Stimulated activated CD8-positive, alpha-beta memory T cell treated with anti-CD3 and anti-CD28 coated beads, Interleukin-12 subunit alpha, Interleukin-12 subunit beta, amount 100 ng/mL, for 1 hour (primary cell): ENCODE data around the gene OR8U1.
"Not testable (repeated sequence)": the region's sequence is repeated elsewhere in the genome, so short reads cannot be mapped to it uniquely, and the experiment has no call there.

Experiments
- DNase-seq: peaks from one replicate; pipeline ENCODE4 v3.0.0-alpha.2; 2020; ENCODE audit warnings: low read depth

OR8U1 gene

DNA sequence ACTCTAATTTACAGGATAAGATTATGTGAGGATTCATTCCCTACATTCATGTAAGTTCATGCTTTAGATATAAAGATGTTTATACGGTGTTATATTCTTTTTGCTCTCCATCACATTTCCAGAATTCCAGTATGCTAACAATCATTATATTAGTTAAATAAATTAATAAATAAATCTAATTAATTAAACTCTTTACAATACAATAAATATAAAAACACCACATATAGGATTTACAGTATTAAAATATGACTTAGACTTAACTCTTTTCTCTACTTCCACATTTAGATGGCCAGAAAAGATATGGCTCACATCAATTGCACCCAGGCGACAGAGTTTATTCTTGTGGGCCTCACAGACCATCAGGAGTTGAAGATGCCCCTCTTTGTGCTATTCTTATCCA, at the start of gene OR8U1:
Gene OR8U1 (plus strand): TSS at position 301 of the 400 bp plus-strand sequence. CDS start 0 bp downstream, at position 301.
- no peak for DNase-seq

DNA sequence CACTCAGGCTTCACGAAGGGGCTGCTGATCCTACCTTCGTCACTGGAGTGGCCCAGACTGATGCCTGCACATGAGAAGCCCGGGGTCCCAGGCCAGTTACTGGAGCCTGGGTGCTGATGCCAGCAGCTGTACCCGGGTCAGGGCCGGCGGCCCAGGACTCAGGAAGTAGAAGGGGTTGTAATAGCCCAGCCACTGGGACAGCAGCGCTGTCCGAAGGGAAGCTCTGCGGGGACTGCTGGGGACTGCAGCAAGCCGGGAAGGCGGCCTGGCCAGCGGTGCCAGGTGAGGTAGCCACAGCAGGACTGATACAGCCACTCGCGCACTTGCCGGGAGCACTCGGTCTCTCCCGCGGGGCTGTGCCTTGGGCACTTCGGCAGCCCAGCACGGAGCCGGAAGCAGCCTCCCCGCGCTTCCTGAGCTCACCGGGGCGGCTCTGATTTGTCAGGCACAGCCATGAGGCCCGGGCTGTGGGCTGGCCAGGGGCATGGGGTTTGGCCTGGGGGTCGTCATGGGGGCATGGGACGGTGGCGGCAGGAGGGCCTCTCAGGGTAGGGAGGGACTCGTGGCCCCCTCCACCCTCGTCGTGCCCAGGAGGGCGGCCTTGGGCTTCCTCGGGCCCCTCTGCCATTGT, 43.4 kb upstream of the OR8U1 start:
- no peak for DNase-seq

- no peak for DNase-seq
Observed at GRCh38 chr11:56333156-56333555, 42.3 kb upstream of the OR8U1 start.

DNA sequence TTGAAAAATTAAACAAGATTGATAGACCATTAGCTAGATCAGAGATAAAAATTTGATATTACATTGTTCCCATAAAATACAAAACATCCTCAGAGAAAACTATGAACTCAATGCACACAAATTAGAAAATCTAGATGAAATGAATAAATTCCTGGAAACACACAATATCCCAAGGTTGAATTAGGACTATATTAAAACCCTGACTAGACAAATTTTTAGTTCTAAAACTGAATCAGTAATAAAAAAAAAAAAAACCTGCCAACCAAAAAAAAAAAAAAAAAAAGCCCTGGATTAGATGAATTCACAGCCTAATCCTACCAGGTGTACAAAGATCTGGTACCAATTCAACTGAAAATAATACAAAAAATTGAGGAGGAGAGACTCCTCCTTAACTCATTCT, 35.1 kb upstream of the OR8U1 start:
- DNase-seq: no peak

GRCh38 chr11:56345739-56346138, 29.7 kb upstream of the OR8U1 start, which contains the start of gene OR8K1:
OR8K1 (plus strand) TSS chr11:56346039; CDS start chr11:56346039, 0 bp downstream.
- no peak for DNase-seq

- no peak for DNase-seq
Observed at GRCh38 chr11:56353991-56354390, 21.4 kb upstream of the OR8U1 start, which contains the start of gene OR8J1. OR8J1 (plus strand) TSS chr11:56354291; CDS start chr11:56360247, 5,956 bp downstream.

GRCh38 chr11:56380120-56380519, 4.7 kb downstream of the OR8U1 start:
- DNase-seq: no peak

- no peak for DNase-seq
Observed at GRCh38 chr11:56394381-56394780, 19.0 kb downstream of the OR8U1 start.

DNA sequence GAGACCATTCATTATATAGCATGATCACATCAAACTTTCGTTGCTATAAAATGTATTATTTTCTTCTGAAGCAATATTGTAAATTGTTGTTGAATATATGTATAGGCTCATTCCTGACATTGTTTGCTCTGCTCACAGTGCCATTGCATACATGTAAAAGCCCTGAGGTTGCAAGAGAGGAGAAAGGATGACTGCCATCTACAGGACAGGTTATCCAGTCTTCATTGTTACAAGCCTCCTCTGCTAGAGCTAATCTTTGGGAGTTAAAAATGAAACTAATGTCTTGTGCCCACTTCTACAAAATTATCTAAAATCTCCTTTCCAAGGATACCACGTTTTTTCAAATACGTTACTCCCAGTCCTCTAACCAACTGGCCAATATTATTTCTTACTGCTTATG, 20.6 kb downstream of the OR8U1 start:
- no peak for DNase-seq

DNA sequence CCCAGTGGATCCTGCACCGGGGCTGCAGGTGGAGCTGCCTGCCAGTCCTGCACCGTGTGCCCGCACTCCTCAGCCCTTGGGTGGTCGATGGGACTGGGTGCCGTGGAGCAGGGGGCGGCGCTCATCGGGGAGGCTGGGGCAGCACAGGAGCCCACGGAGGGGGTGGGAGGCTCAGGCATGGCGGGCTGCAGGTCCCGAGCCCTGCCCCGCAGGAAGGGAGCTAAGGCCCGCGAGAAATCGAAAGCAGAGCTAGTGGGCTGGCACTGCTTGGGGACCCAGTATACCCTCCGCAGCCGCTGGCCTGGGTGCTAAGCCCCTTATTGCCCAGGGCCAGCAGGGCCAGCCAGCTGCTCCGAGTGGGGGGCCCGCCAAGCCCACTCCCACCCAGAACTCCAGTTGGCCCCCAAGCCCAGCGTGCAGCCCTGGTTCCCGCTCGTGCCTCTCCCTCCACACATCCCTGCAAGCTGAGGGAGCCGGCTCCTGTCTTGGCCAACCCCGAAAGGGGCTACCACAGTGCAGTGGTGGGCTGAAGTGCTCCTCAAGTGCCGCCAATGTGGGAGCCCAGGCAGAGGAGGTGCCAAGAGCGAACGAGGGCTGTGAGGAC, 26.5 kb downstream of the OR8U1 start:
- not testable (repeated sequence) for DNase-seq

GRCh38 chr11:56404393-56404792, 29.0 kb downstream of the OR8U1 start:
- no peak for DNase-seq

DNA sequence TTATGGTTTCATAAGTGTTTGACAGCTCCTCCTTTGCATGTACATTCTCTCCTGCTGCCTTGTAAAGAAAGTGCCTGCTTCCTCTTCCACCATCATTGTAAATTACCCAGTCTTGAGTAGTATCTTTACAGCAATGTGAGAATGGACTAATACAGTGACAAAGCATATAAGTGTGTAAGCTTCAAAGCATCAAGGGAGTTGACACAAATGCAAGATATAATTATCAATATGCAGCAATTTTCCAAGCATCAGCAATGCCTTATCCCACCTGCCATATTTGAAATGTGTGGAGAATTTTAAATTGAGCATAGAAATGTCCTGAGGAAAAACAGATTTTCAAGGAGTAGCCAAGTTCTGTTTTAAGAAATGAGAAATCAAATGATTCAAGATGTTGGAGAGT, 35.4 kb downstream of the OR8U1 start:
- DNase-seq: no peak

- DNase-seq: no peak
Observed at GRCh38 chr11:56412396-56412795, 37.0 kb downstream of the OR8U1 start, which contains the start of gene OR5AL1. OR5AL1 (plus strand) TSS chr11:56412696.
